ENCODE results near the gene C9orf43.

DNA sequence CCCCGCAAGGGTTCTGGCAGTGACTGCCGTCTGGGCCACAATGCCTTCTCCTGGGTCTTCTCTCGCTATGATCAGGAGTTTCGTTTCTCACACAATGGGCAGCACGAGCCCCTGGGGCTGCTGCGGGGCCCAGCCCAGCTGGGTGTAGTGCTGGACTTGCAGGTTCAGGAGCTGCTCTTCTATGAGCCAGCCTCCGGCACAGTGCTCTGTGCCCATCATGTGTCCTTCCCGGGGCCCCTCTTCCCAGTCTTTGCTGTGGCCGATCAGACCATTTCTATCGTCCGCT is 40.7 kb upstream of the C9orf43 start:
- no peak for TF ChIP-seq POLR2AphosphoS5 (IDR thresholded peaks at IDR 0.05)
- TF ChIP-seq CTCF (IDR thresholded peaks at IDR 0.05 in 8 of 11, conservative IDR thresholded peaks at IDR 0.05 in 3 of 11): no peak
- no peak for TF ChIP-seq POLR2A (IDR thresholded peaks at IDR 0.05)

Data from spleen (tissue), 7 donors.